ENCODE measurements around the gene TICAM2. TPM values are rescaled to one million over a fixed set of nuclear protein-coding genes. Genes with fewer than 3 reads are reported as not detected.
"Not testable (repeated sequence)": the region's sequence is repeated elsewhere in the genome, so short reads cannot be mapped to it uniquely, and the experiment has no call there.

Gene TICAM2
- total RNA-seq (2022), result 1.2 and 2.1 TPM in 2 replicates
- Bru-seq, nascent RNA, result percentile 55 among the genes with signal in this experiment
- BruChase-seq, experiment 1, labeled RNA remaining after a 6-hour chase, result percentile 59 among the genes with signal in this experiment
- percentile 66 among the genes with signal in this experiment for BruChase-seq, experiment 2, labeled RNA remaining after a 2-hour chase
- long read RNA-seq, partial matches to known transcripts, result 0 of 2 reads
- long read RNA-seq, other reads (novel, unspliced or antisense), result 2 of 2 reads

GRCh38 chr5:115601701-115602590, at the start of gene TICAM2:
TICAM2 (minus strand) TSS chr5:115602479; CDS start chr5:115581256, 21,223 bp downstream.
- peak; percentile 49 for DNase-seq
- peak; percentile 30 for TF ChIP-seq CTCF (IDR thresholded peaks at IDR 0.05; ENCODE audit: unreplicated experiment)
- Mint-ChIP-seq H3K9me3 (ENCODE audit: low read depth, unreplicated experiment) (no peaks in the 10 kb centered on the region), H3K4me3 (ENCODE audit: low read depth, unreplicated experiment) (peak within 1 kb of the TSS; percentile 72), H3K27ac (ENCODE audit: unreplicated experiment) (no peak within 1 kb of the TSS), H3K27me3 (ENCODE audit: unreplicated experiment) (no peaks in the 10 kb centered on the region), H3K36me3 (ENCODE audit: insufficient read depth, unreplicated experiment) (peaks cover 24% of the 10 kb centered on the region), H3K4me1 (ENCODE audit: low read depth, unreplicated experiment) (peaks cover 23% of the 10 kb centered on the region)
- no TSS peak for BruUV-seq (replicated peaks)
- CTCF ChIA-PET, result interaction anchor here (0.6 to 0.7 kb wide), 2 partner anchors 219 to 238 kb away, joined by 6 read pairs; no protein-coding TSS in a partner anchor
- intact Hi-C loops (cut with micrococcal nuclease; ENCODE audit: unreplicated experiment), result no loop called here

GRCh38 chr5:115649541-115649940, 47.3 kb upstream of the TICAM2 start:
- DNase-seq, result no peak
- BruUV-seq (replicated peaks), result no TSS peak
- Mint-ChIP-seq H3K4me1 (ENCODE audit: low read depth, unreplicated experiment) (no peaks in the 10 kb centered on the region), H3K9me3 (ENCODE audit: low read depth, unreplicated experiment) (no peaks in the 10 kb centered on the region), H3K27ac (ENCODE audit: unreplicated experiment) (no peak overlapping the region), H3K36me3 (ENCODE audit: insufficient read depth, unreplicated experiment) (no peaks in the 10 kb centered on the region), H3K27me3 (ENCODE audit: unreplicated experiment) (peaks cover 20% of the 10 kb centered on the region), H3K4me3 (ENCODE audit: low read depth, unreplicated experiment) (no peak overlapping the region)
- CTCF ChIA-PET, result no interaction called here
- intact Hi-C loops (cut with micrococcal nuclease; ENCODE audit: unreplicated experiment), result no loop called here
- no peak for TF ChIP-seq CTCF (IDR thresholded peaks at IDR 0.05; ENCODE audit: unreplicated experiment)

GRCh38 chr5:115648056-115648455, 45.8 kb upstream of the TICAM2 start:
- Mint-ChIP-seq H3K27me3 (ENCODE audit: unreplicated experiment) (peaks cover 26% of the 10 kb centered on the region), H3K4me3 (ENCODE audit: low read depth, unreplicated experiment) (no peak overlapping the region), H3K36me3 (ENCODE audit: insufficient read depth, unreplicated experiment) (no peaks in the 10 kb centered on the region), H3K4me1 (ENCODE audit: low read depth, unreplicated experiment) (no peaks in the 10 kb centered on the region), H3K27ac (ENCODE audit: unreplicated experiment) (no peak overlapping the region), H3K9me3 (ENCODE audit: low read depth, unreplicated experiment) (no peaks in the 10 kb centered on the region)
- TF ChIP-seq CTCF (IDR thresholded peaks at IDR 0.05; ENCODE audit: unreplicated experiment), result no peak
- CTCF ChIA-PET, result no interaction called here
- intact Hi-C loops (cut with micrococcal nuclease; ENCODE audit: unreplicated experiment), result no loop called here
- DNase-seq, result no peak
- BruUV-seq (replicated peaks), result no TSS peak

- H3K9me3 Mint-ChIP-seq (ENCODE audit: low read depth, unreplicated experiment); H3K4me1 Mint-ChIP-seq (ENCODE audit: low read depth, unreplicated experiment); H3K36me3 Mint-ChIP-seq (ENCODE audit: insufficient read depth, unreplicated experiment); intact Hi-C loops (cut with micrococcal nuclease; ENCODE audit: unreplicated experiment); DNase-seq; CTCF ChIA-PET; BruUV-seq (replicated peaks); H3K4me3 Mint-ChIP-seq (ENCODE audit: low read depth, unreplicated experiment); H3K27ac Mint-ChIP-seq (ENCODE audit: unreplicated experiment): not testable (repeated sequence)
- peaks cover 26% of the 10 kb centered on the region for H3K27me3 Mint-ChIP-seq (ENCODE audit: unreplicated experiment)
These were observed 43.1 kb upstream of the TICAM2 start for GRCh38 chr5:115645386-115645785.
